Karpas-422 (cell line): ENCODE data around the gene TLN1. TPM values are rescaled to one million over a fixed set of nuclear protein-coding genes. Genes with fewer than 3 reads are reported as not detected.

Experiments used
- small RNA-seq: library from RNA; depleted of rRNA; stranded (forward); fragments of <200 nt; gene quantifications from one replicate; pipeline ENCODE3, GENCODE V24; 2014
- total RNA-seq: library from RNA; depleted of rRNA; stranded (reverse); fragments of >200 nt; shearing (Covaris generic); gene quantifications from 2 replicates; pipeline ENCODE4 v1.2.3, GENCODE V29; 2014; ENCODE audit warnings: low replicate concordance; rRNA removed

TLN1 gene
- total RNA-seq, 1 experiment from 2014 or later: 54.2 TPM

Small RNA genes within 50 kb of the gene (small RNA-seq; reads per million reads assigned to genes)
- not detected for gene MIR6853
- gene RMRP: not detected
- not detected for gene RN7SL22P

Other genes starting within 250 kb of the TLN1 start
- not detected in 2 replicates for gene RUSC2, start 242.1 kb downstream of the TLN1 start, total RNA-seq
- gene TESK1, start 126.9 kb downstream of the TLN1 start, total RNA-seq: 20.2 and 30.6 TPM in 2 replicates
- gene CD72, start 113.8 kb downstream of the TLN1 start, total RNA-seq: 5.6 and 7.8 TPM in 2 replicates
- gene SIT1, start 81.3 kb downstream of the TLN1 start, total RNA-seq: 97.6 and 117 TPM in 2 replicates
- gene RMRP, start 74.2 kb downstream of the TLN1 start, total RNA-seq: 23,349 and 56,129 TPM in 2 replicates
- gene CCDC107, start 73.9 kb downstream of the TLN1 start, total RNA-seq: 13.2 and 24.0 TPM in 2 replicates
- gene ARHGEF39, start 67.0 kb downstream of the TLN1 start, total RNA-seq: 15.3 and 16.0 TPM in 2 replicates
- 26.8 and 35.2 TPM in 2 replicates for gene CA9, start 58.3 kb downstream of the TLN1 start, total RNA-seq
- gene TPM2, start 42.3 kb downstream of the TLN1 start, total RNA-seq: 0.19 TPM in 1 of 2 replicates, not detected in the other
- 10.8 and 17.1 TPM in 2 replicates for gene CREB3, start 471 bp upstream of the TLN1 start, total RNA-seq
- 54.9 and 74.2 TPM in 2 replicates for gene GBA2, start 17.0 kb upstream of the TLN1 start, total RNA-seq
- gene RGP1, start 17.1 kb upstream of the TLN1 start, total RNA-seq: 13.4 and 13.8 TPM in 2 replicates
- 1.1 and 4.2 TPM in 2 replicates for gene MSMP, start 22.1 kb upstream of the TLN1 start, total RNA-seq
- 8.5 and 18.0 TPM in 2 replicates for gene NPR2, start 59.4 kb upstream of the TLN1 start, total RNA-seq
- 0.07 and 0.90 TPM in 2 replicates for gene SPAG8, start 80.1 kb upstream of the TLN1 start, total RNA-seq
- gene HINT2, start 82.8 kb upstream of the TLN1 start, total RNA-seq: 84.0 and 146 TPM in 2 replicates
- gene FAM221B, start 96.5 kb upstream of the TLN1 start, total RNA-seq: not detected in 2 replicates
- 2.9 and 3.0 TPM in 2 replicates for gene TMEM8B, start 97.0 kb upstream of the TLN1 start, total RNA-seq
- gene OR13J1, start 138.2 kb upstream of the TLN1 start, total RNA-seq: not detected in 2 replicates
- not detected in 2 replicates for gene HRCT1, start 174.0 kb upstream of the TLN1 start, total RNA-seq
- not detected in 2 replicates for gene SPAAR, start 177.3 kb upstream of the TLN1 start, total RNA-seq
- gene OR2S2, start 226.0 kb upstream of the TLN1 start, total RNA-seq: not detected in 2 replicates